Testis (tissue), 3 donors: Measurements from ENCODE around the gene ICAM5. TPM values are rescaled to one million over a fixed set of nuclear protein-coding genes. Genes with fewer than 3 reads are reported as not detected.

Experiments
- DNase-seq: peaks from one replicate; pipeline ENCODE4 v3.0.0-alpha.2; 2019
- H3K27ac ChIP-seq, 2 donors: fragments of 200-600 bp; sonication (generic); one replicate each; pipeline ENCODE4 v1.5.1; 2019
- H3K27me3 ChIP-seq: fragments of 200-600 bp; sonication (generic); one replicate; pipeline ENCODE4 v1.5.1; 2019
- H3K36me3 ChIP-seq: fragments of 200-600 bp; sonication (generic); one replicate; pipeline ENCODE4 v1.5.1; 2017; ENCODE audit warnings: low read depth; ENCODE audit errors: missing control alignments
- H3K4me1 ChIP-seq: fragments of 200-600 bp; sonication (generic); one replicate; pipeline ENCODE4 v1.5.1; 2019
- H3K4me3 ChIP-seq, 2 donors: fragments of 200-600 bp; sonication (generic); one replicate each; pipeline ENCODE4 v1.5.1; 2017 to 2019
- H3K9me3 ChIP-seq: fragments of 200-600 bp; sonication (generic); one replicate; pipeline ENCODE4 v1.5.1; 2017
- POLR2A ChIP-seq: fragments of 450-650 bp; IDR thresholded peaks from one replicate; pipeline ENCODE4 v1.6.1; 2017; ENCODE audit warnings: antibody characterized with exemption, mild to moderate bottlenecking, moderate library complexity
- WGBS, 2 donors: methylation state at CpG; one replicate each; pipeline ENCODE4 v1.1.5; 2018; 5-methylcytosine and 5-hydroxymethylcytosine counted together
- intact Hi-C: fragments of 100-400 bp; cut with DNase I; formaldehyde crosslinking; loops from one replicate; pipeline ENCODE4 v1.15.1; 2023; ENCODE audit warnings: low total_unique reads
- polyA plus RNA-seq: library from polyadenylated mRNA; stranded (reverse); fragments of 350-450 nt; fragmentation: Illumina TruSeq; extraction: RNeasy Lipid Tissue Mini Kit (QIAGEN cat#74804); gene quantifications from one replicate; pipeline ENCODE4 v1.2.3, GENCODE V29; 2014; ENCODE audit warnings: low read depth, low replicate concordance; ENCODE audit not compliant: insufficient read depth
- total RNA-seq, 2 donors: library from RNA; depleted of rRNA; stranded (reverse); fragments of >200 nt; gene quantifications; one replicate each; pipeline ENCODE4 v1.2.3, GENCODE V29; 2016
- TF ChIP-seq, protein P1 (sequence below), 3 experiments: fragments of 450-650 bp in 2 of 3; fragments of 200-600 bp in 1 of 3; sonication (generic) in 1 of 3; IDR thresholded peaks; one replicate each; pipeline ENCODE4 v1.5.1; 2016 to 2019; ENCODE audit warnings: antibody characterized with exemption in 3 of 3, mild to moderate bottlenecking in 2 of 3, moderate library complexity in 1 of 3

ICAM5 gene
- total and polyA plus RNA-seq, 3 donors from 2014 or later, result 4.3 to 7.6 (median 5.4) TPM

DNA sequence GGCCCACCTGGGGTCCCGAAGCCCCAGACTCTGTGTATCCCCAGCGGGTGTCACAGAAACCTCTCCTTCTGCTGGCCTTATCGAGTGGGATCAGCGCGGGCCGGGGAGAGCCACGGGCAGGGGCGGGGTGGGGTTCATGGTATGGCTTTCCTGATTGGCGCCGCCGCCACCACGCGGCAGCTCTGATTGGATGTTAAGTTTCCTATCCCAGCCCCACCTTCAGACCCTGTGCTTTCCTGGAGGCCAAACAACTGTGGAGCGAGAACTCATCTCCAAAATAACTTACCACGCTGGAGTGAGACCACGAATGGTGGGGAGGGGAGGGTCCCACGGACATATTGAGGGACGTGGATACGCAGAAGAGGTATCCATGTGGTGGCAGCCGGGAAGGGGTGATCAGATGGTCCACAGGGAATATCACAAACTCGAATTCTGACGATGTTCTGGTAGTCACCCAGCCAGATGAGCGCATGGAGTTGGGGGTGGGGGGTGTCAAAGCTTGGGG is 1.0 kb upstream of the ICAM5 start:
- intact Hi-C loops, result no loop called here
- Histone ChIP-seq H3K9me3 (no peaks in the 10 kb centered on the region), H3K36me3 (no peaks in the 10 kb centered on the region), H3K4me1 (peaks cover 40% of the 10 kb centered on the region), H3K4me3 (no peak overlapping the region), H3K27me3 (peaks cover 5% of the 10 kb centered on the region), H3K27ac (no peak overlapping the region)
- TF ChIP-seq POLR2A, result no peak
- TF ChIP-seq, protein P1, sequence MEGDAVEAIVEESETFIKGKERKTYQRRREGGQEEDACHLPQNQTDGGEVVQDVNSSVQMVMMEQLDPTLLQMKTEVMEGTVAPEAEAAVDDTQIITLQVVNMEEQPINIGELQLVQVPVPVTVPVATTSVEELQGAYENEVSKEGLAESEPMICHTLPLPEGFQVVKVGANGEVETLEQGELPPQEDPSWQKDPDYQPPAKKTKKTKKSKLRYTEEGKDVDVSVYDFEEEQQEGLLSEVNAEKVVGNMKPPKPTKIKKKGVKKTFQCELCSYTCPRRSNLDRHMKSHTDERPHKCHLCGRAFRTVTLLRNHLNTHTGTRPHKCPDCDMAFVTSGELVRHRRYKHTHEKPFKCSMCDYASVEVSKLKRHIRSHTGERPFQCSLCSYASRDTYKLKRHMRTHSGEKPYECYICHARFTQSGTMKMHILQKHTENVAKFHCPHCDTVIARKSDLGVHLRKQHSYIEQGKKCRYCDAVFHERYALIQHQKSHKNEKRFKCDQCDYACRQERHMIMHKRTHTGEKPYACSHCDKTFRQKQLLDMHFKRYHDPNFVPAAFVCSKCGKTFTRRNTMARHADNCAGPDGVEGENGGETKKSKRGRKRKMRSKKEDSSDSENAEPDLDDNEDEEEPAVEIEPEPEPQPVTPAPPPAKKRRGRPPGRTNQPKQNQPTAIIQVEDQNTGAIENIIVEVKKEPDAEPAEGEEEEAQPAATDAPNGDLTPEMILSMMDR (IDR thresholded peaks at IDR 0.05), result no peak
- DNase-seq, result no peak
- 10% methylated on average over 23 of the region's 23 CpGs for WGBS, 2 donors

GRCh38 chr19:10289167-10289835 is 451 bp upstream of the ICAM5 start:
- DNase-seq, result no peak
- 1 to 2% methylated on average over 42 to 48 of the region's 50 CpGs for WGBS, 2 donors
- H3K4me1 ChIP-seq, result peaks cover 40% of the 10 kb centered on the region

GRCh38 chr19:10290357-10290875 is 664 bp downstream of the ICAM5 start:
- no peaks in the 10 kb centered on the region for H3K9me3 ChIP-seq
- 1% methylated on average over 25 to 30 of the region's 30 CpGs for WGBS, 2 donors
- no peak overlapping the region for H3K27ac ChIP-seq
- H3K36me3 ChIP-seq, result no peaks in the 10 kb centered on the region
- peaks cover 5% of the 10 kb centered on the region for H3K27me3 ChIP-seq
- intact Hi-C loops, result no loop called here
- DNase-seq, result no peak
- peaks cover 44% of the 10 kb centered on the region for H3K4me1 ChIP-seq
- H3K4me3 ChIP-seq, result peak overlapping the region in 1 of 2 donors; percentile 38
- no peak for TF ChIP-seq POLR2A
- TF ChIP-seq, protein P1 (IDR thresholded peaks at IDR 0.05), result no peak

More at GRCh38 chr19:10289167-10289835, 451 bp upstream of the ICAM5 start:
- peaks cover 5% of the 10 kb centered on the region for H3K27me3 ChIP-seq
- H3K36me3 ChIP-seq, result no peaks in the 10 kb centered on the region
- TF ChIP-seq POLR2A, result no peak
- TF ChIP-seq, protein P1 (IDR thresholded peaks at IDR 0.05), result no peak
- intact Hi-C loops, result no loop called here
- H3K4me3 ChIP-seq, result peak overlapping the region; percentile 4 to 38
- H3K9me3 ChIP-seq, result no peaks in the 10 kb centered on the region
- H3K27ac ChIP-seq, result no peak overlapping the region

DNA sequence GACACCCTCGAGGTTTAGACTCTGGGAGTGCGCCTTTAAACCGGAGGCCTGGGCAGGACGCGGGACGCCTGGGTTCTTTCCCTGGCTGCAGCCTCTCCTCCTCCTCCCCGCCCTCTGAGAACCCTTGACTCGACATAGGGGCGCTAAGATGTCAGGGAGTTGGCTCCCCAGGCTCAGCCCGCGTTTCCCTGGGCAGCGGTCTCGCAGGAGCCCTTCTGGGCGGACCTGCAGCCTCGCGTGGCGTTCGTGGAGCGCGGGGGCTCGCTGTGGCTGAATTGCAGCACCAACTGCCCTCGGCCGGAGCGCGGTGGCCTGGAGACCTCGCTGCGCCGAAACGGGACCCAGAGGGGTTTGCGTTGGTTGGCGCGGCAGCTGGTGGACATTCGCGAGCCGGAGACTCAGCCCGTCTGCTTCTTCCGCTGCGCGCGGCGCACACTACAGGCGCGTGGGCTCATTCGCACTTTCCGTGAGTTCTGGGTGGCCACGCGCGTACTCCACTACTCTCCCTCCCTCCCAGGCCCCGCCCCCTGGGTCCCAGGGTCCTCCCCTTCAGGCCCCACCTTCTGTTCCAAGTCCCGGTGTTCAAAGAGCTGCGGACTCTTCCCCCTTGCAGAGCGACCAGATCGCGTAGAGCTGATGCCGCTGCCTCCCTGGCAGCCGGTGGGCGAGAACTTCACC is 1.3 kb downstream of the ICAM5 start:
- intact Hi-C loops, result no loop called here
- Histone ChIP-seq H3K4me1 (peaks cover 46% of the 10 kb centered on the region), H3K27me3 (peaks cover 5% of the 10 kb centered on the region), H3K4me3 (peak overlapping the region; percentile 5 to 40), H3K36me3 (no peaks in the 10 kb centered on the region), H3K27ac (no peak overlapping the region), H3K9me3 (no peaks in the 10 kb centered on the region)
- TF ChIP-seq, protein P1 (IDR thresholded peaks at IDR 0.05), result no peak
- no peak for TF ChIP-seq POLR2A
- peak; percentile 29 for DNase-seq
- 1% methylated on average over 28 to 57 of the region's 57 CpGs for WGBS, 2 donors
